Raji (cell line): ENCODE results near the gene CECR2.

Source experiments
- POLR2A ChIP-seq: IDR thresholded peaks from 2 replicates; pipeline ENCODE4 v1.6.1; 2011; ENCODE audit warnings: low read depth, low read length, control low read depth; ENCODE audit not compliant: insufficient read depth

CECR2 gene

DNA sequence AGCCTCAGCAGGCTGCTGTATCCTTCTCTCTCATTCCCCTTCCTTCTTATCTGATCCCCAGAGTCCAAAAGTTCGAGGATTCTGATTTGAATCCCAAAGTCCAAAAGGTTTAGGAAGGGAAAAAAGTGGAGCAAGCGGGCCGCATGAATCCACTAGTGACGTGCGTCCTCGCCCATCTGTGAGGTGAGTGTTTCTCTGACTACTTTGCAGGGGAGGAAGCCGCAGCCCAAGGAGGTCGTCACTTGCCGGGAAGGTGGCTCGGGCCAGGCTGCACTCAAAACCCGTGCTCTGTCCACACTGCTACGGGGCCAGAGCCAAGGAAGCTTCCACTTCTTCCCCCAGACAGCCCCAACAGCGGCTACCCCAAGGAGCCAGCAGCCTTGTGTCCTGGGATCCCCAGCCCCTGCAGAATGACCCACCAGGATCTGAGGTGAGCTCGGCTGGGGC, 210.3 kb downstream of the CECR2 start:
- TF ChIP-seq POLR2A: no peak

GRCh38 chr22:17580441-17581031, 211.3 kb downstream of the CECR2 start:
- TF ChIP-seq POLR2A: no peak

GRCh38 chr22:17581056-17581455, 211.8 kb downstream of the CECR2 start:
- TF ChIP-seq POLR2A: no peak

- no peak for TF ChIP-seq POLR2A
These were observed 212.4 kb downstream of the CECR2 start for GRCh38 chr22:17581631-17582030.

DNA sequence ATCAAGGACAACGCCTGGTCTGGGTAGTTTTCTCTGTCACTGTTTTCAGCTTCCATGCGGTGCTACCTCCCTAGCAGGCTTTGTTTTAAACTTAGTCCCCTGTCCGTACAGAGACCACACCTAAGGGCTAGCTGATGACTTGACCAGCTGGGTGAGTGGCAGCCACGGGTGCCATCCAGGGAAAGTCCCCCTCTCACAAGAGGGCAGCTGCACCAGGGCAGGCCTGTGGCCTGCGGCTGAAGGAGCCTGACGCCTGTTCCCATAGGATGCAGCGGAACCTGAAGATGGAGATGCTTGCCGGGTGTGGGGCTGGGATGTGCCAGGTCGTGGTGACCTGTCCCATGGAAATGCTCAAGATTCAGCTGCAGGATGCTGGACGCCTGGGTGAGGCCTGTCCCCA, 213.9 kb downstream of the CECR2 start:
- TF ChIP-seq POLR2A: no peak

DNA sequence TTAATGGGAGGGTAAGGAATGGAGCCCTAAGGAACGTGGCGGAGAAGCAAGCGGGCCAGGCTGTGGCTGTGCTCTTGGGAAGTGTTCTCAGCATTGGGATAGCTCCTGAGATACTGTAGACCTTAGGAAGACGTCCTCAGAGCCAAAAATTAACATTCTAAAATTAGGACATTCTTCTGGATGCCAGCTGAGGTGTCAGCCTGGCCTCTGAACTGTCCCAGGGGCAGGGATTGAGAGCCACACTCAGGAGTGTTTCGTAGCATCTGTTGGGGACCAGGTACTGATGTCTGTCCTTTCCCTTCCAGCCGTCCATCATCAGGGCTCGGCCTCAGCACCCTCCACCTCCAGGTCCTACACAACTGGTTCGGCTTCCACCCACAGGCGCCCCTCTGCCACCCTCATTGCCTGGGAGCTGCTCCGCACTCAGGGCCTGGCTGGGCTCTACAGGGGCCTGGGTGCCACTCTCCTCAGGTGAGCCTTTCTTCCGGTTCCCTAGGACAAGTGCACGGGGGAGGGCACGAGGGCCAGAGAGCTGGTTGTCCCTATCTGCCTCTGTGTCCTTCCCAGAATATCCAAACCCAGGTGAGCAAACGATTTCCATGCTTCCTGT, 217.7 kb downstream of the CECR2 start:
- TF ChIP-seq POLR2A: no peak

DNA sequence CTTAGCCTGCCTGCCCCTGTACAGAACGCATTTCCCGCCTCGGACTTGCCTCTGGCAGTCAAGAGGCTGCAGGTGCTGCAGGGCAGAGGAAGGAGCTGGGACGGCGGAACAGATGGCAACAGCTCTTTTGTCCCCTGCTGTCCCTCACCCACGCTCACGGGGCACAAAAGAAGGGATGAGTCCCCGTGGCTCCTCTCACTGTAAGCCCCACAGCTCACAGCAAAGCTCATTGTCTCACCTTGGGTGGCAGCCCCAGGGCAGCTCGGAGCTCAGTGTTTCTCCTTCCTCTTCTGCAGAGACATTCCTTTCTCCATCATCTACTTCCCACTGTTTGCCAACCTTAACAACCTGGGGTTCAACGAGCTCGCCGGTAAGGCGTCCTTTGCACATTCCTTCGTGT, 218.4 kb downstream of the CECR2 start:
- no peak for TF ChIP-seq POLR2A

GRCh38 chr22:17588606-17589005, 219.3 kb downstream of the CECR2 start:
- no peak for TF ChIP-seq POLR2A

GRCh38 chr22:17589810-17590375, 220.6 kb downstream of the CECR2 start:
- no peak for TF ChIP-seq POLR2A

DNA sequence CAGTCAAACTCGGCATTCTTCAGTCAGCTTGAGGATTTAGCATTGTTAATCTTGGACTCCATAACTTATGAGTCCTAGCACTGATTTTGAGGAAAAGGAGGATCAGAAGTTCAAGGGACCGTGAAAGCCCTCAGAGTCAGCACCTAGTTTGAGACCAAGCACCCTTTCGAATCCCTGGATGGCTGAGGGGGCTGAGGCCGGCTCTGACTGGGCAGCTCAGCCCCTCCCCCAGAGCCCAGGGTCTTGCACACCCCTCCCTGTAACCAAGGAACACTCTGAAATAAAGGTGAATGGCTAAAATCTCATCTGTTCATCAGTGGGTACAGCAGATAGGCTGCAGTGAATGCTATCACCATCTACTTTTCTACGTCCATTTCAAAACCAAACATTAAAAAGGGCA, 221.3 kb downstream of the CECR2 start:
- TF ChIP-seq POLR2A: no peak

DNA sequence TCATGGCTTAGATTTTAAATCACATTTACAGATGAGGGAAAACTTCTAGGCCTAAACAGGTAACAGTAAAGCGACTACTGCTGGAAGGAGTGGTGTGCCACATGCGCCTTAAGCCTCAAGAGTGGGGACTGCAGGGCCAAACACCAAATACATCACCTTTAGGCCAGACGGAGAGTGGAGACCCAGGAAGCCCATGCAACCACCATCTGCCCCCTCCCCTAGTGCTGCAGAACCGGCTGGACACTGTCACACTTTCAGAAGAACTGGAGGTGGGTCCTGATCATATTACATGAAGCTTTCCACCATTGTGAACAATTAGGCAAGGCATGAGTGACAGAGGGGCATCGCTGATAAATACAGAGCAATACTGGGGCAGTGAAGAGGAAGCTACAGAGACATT, 222.9 kb downstream of the CECR2 start:
- no peak for TF ChIP-seq POLR2A

- no peak for TF ChIP-seq POLR2A
These were observed 227.0 kb downstream of the CECR2 start for GRCh38 chr22:17596226-17596625.

DNA sequence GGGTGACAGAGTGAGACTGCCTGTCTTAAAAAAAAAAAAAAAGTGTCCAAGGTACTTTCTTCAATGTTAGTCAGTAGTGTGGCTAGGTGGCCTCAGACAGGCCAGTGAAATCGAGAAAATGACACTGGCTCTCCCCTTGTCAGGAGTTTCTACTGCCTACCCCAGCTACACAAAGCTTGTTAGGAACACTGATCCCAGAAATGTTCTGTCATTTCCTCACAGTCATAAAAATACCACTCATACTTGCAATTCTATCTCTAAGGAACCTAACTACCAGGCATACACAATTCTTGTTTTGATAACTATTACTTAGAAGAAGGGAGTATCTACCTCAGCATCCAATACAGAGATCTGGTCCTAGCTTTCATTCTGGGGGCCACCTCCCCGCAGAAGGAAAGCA, 228.0 kb downstream of the CECR2 start:
- no peak for TF ChIP-seq POLR2A

DNA sequence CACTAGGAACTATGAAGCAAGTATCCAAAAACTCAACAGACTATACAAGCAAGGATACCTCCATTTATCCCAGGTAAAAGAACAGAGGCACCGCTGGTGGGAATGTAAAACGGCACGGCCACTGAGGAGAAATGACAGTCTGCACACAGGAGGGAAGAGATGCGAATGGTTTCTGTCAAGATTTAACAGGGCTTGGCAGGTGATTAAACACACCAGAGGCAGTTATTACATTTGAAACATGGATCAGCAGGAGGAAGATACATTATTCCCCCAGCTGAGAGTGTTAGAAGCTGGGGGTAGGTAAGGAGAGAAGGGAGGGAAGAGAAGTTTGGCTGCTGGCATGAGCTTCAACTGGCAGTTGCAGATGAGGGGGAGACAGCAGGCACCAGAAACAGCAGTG, 229.1 kb downstream of the CECR2 start:
- TF ChIP-seq POLR2A: no peak

- no peak for TF ChIP-seq POLR2A
These were observed 231.8 kb downstream of the CECR2 start for GRCh38 chr22:17601031-17601430.

- no peak for TF ChIP-seq POLR2A
These were observed 234.4 kb downstream of the CECR2 start for GRCh38 chr22:17603668-17604067.

DNA sequence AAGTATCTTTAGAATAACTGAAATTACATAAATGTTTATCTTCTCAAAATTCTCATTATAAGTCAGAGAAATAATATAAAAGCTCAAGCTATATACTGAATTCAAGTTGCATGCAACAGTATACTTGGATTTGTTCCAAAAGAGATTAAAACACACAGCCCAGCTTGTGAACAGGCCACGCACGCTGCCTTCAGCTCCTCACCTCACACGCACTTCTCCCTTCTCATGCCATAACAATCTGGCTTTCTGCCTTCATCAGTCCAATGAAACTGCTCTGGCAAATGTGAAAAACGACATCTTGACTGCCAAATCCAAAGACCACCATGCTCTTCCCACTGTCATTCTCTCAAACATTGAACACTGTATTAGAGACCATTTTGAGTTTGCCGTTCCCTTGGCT, 237.2 kb downstream of the CECR2 start:
- TF ChIP-seq POLR2A: no peak
